ENCODE measurements around the gene PIGK.
"Not testable (repeated sequence)": the region's sequence is repeated elsewhere in the genome, so short reads cannot be mapped to it uniquely, and the experiment has no call there.

Gene PIGK

DNA sequence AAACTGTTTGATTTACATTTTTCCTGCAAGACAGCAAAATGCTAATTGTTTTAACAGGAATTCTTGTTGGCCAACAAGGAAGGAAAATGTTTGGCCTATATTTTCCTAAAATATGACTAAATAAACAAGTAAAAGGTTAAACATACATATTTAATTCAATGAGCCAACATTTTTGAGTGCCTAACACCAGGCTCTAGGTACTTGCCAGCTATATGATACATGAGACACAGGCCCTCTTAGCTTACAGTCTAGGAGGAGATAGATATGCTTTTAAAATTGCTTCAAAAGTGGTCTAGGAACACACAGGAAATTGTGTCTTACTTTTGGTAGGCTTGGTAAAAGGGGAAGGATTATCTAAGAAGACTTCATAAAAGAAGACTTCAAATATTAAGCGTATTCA lies 50.9 kb downstream of the PIGK start:
- H3K9me3 ChIP-seq (ENCODE audit: control insufficient read depth in 5 of 5, low read length in 5 of 5), result no peaks in the 10 kb centered on the region
- no peak overlapping the region for H3K27ac ChIP-seq (ENCODE audit: low read depth, low read length)
- H3K4me3 ChIP-seq (ENCODE audit: low read depth in 1 of 5, low read length in 5 of 5), result no peak overlapping the region
- no peak overlapping the region for H3K9ac ChIP-seq (ENCODE audit: low read length in 5 of 5)
- H3K27me3 ChIP-seq (ENCODE audit: control insufficient read depth in 5 of 5, insufficient read depth in 4 of 5, low read length in 5 of 5), result no peaks in the 10 kb centered on the region
- peaks cover 0 to 8% (median 2%) of the 10 kb centered on the region in 5 donors for H3K36me3 ChIP-seq (ENCODE audit: control insufficient read depth in 5 of 5, insufficient read depth in 5 of 5, low read length in 5 of 5)
- no peaks in the 10 kb centered on the region for H3K4me1 ChIP-seq (ENCODE audit: control insufficient read depth in 5 of 5, insufficient read depth in 5 of 5, low read length in 5 of 5)

DNA sequence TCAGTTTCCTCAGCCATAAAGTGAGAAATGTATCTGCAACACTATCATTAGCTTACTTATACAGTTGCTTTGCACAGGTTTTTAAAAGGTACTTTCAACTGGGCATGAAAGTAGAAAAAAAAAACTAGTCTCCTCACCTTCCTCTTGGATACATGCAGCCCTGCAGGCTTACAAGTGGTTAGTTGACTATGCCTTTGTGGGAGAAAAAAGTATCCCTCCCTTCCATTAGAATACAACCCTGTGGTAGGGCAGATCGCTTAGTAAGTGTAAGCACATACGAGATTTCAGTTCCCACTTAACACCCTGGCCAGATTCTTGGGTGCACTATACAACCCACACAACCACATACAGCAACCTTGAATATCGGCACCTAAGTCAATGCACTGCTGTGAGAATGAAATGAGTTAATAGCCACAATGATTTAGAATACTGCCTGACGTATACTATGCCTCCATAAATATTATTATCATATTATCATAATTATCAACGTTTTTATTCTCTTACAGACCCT lies 54.7 kb downstream of the PIGK start:
- H3K9ac ChIP-seq (ENCODE audit: low read length in 5 of 5), result no peak overlapping the region
- no peak overlapping the region for H3K4me3 ChIP-seq (ENCODE audit: low read depth in 1 of 5, low read length in 5 of 5)
- H3K4me1 ChIP-seq (ENCODE audit: control insufficient read depth in 5 of 5, insufficient read depth in 5 of 5, low read length in 5 of 5), result no peaks in the 10 kb centered on the region
- no peak overlapping the region for H3K27ac ChIP-seq (ENCODE audit: low read depth, low read length)
- H3K9me3 ChIP-seq (ENCODE audit: control insufficient read depth in 5 of 5, low read length in 5 of 5), result no peaks in the 10 kb centered on the region
- no peaks in the 10 kb centered on the region for H3K27me3 ChIP-seq (ENCODE audit: control insufficient read depth in 5 of 5, insufficient read depth in 4 of 5, low read length in 5 of 5)
- H3K36me3 ChIP-seq (ENCODE audit: control insufficient read depth in 5 of 5, insufficient read depth in 5 of 5, low read length in 5 of 5), result peaks cover 7 to 27% (median 10%) of the 10 kb centered on the region in 5 donors

DNA sequence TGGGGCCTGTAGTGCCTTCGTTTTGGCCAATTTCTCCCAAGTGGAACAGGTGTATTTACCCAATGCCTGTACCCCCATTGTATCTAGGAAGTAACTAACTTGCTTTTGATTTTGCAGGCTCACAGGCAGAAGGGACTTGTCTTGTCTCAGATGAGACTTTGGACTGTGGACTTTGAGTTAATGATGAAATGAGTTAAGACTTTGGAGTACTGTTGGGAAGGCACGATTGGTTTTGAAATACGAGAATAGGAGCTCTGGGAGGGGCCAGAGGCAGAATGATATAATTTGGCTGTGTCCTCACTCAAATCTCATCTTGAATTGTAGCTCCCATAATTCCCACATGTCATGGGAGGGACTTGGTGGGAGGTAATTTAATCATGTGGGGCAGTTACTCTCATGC lies 59.5 kb downstream of the PIGK start:
- H3K36me3 ChIP-seq (ENCODE audit: control insufficient read depth in 5 of 5, insufficient read depth in 5 of 5, low read length in 5 of 5), result peaks cover 7 to 36% (median 11%) of the 10 kb centered on the region in 5 donors
- not testable (repeated sequence) for H3K27me3 ChIP-seq (ENCODE audit: control insufficient read depth in 5 of 5, insufficient read depth in 4 of 5, low read length in 5 of 5); H3K4me1 ChIP-seq (ENCODE audit: control insufficient read depth in 5 of 5, insufficient read depth in 5 of 5, low read length in 5 of 5); H3K4me3 ChIP-seq (ENCODE audit: low read depth in 1 of 5, low read length in 5 of 5); H3K9me3 ChIP-seq (ENCODE audit: control insufficient read depth in 5 of 5, low read length in 5 of 5); H3K27ac ChIP-seq (ENCODE audit: low read depth, low read length); H3K9ac ChIP-seq (ENCODE audit: low read length in 5 of 5)

DNA sequence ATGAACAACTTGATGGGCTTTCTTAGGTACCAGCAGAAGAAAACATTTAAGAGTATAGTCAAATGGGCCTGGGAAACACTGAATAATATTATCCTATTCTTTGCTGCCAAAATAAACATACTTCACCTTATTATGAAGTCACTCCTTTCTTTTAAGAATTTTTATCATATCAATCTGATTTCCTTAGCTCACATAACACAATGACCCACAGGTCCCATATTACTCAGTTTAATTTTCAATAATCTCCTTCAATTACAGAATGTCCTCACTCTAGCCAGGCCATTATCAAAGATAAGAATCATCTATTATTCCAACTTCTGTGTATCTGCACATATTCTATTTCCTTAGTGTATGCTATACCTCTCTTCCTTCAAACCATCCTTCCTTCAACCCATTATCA lies 63.0 kb downstream of the PIGK start:
- H3K27ac ChIP-seq (ENCODE audit: low read depth, low read length), result no peak overlapping the region
- no peak overlapping the region for H3K9ac ChIP-seq (ENCODE audit: low read length in 5 of 5)
- H3K4me1 ChIP-seq (ENCODE audit: control insufficient read depth in 5 of 5, insufficient read depth in 5 of 5, low read length in 5 of 5), result no peaks in the 10 kb centered on the region
- peaks cover 2 to 29% (median 9%) of the 10 kb centered on the region in 5 donors for H3K36me3 ChIP-seq (ENCODE audit: control insufficient read depth in 5 of 5, insufficient read depth in 5 of 5, low read length in 5 of 5)
- H3K27me3 ChIP-seq (ENCODE audit: control insufficient read depth in 5 of 5, insufficient read depth in 4 of 5, low read length in 5 of 5), result no peaks in the 10 kb centered on the region
- no peak overlapping the region for H3K4me3 ChIP-seq (ENCODE audit: low read depth in 1 of 5, low read length in 5 of 5)
- H3K9me3 ChIP-seq (ENCODE audit: control insufficient read depth in 5 of 5, low read length in 5 of 5), result no peaks in the 10 kb centered on the region

DNA sequence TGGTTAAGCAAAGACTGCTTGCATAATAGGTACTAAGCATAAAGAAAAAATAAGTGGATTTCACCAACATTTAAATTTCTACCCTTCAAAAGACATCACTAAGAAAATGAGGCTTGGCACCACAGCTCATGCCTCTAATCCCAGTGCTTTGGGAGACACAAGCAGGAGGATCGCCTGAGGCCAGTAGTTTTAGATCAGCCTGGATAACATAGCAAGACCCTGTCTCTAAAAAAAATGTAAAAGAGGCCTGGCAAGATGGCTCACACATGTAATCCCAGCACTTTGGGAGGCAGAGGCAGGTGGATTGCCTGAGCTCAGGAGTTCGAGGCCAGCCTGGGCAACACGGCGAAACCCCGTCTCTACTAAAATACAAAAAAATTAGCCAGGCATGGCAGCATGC lies 73.0 kb downstream of the PIGK start:
- H3K27me3 ChIP-seq (ENCODE audit: control insufficient read depth in 5 of 5, insufficient read depth in 4 of 5, low read length in 5 of 5), result no peaks in the 10 kb centered on the region
- H3K4me3 ChIP-seq (ENCODE audit: low read depth in 1 of 5, low read length in 5 of 5), result no peak overlapping the region
- no peaks in the 10 kb centered on the region for H3K4me1 ChIP-seq (ENCODE audit: control insufficient read depth in 5 of 5, insufficient read depth in 5 of 5, low read length in 5 of 5)
- H3K9ac ChIP-seq (ENCODE audit: low read length in 5 of 5), result no peak overlapping the region
- H3K27ac ChIP-seq (ENCODE audit: low read depth, low read length), result no peak overlapping the region
- no peaks in the 10 kb centered on the region for H3K9me3 ChIP-seq (ENCODE audit: control insufficient read depth in 5 of 5, low read length in 5 of 5)
- no peaks in the 10 kb centered on the region for H3K36me3 ChIP-seq (ENCODE audit: control insufficient read depth in 5 of 5, insufficient read depth in 5 of 5, low read length in 5 of 5)

DNA sequence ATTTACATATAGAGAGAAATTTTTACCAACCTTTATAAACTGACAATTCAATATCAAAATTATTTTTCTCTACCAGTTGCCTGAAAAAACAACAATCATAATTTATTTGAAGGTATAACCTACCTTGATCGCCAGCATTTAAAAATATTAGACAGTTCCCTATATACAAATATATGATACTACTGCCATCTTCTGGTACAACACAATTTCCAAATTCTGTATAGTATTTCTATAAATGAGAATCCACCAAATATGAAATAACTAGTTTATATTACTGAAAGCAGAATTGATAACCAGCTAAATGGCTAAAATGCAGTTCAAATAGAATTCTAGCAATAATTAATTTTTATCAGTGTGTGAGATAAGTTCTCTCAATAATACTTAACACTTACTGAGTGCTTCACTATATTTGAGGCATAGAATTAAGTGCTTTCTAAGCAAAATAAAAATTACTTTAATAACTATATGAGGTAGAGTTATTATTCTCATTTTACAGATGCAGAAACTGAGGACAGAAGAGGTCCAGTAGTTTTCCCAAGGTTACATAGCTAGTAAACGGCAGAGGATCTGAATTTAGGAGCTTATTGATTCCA lies 75.6 kb downstream of the PIGK start:
- Histone ChIP-seq H3K36me3 (ENCODE audit: control insufficient read depth in 5 of 5, insufficient read depth in 5 of 5, low read length in 5 of 5) (no peaks in the 10 kb centered on the region), H3K4me3 (ENCODE audit: low read depth in 1 of 5, low read length in 5 of 5) (no peak overlapping the region), H3K27ac (ENCODE audit: low read depth, low read length) (no peak overlapping the region), H3K4me1 (ENCODE audit: control insufficient read depth in 5 of 5, insufficient read depth in 5 of 5, low read length in 5 of 5) (peaks cover 1 to 16% (median 8%) of the 10 kb centered on the region in 5 donors), H3K9ac (ENCODE audit: low read length in 5 of 5) (no peak overlapping the region), H3K27me3 (ENCODE audit: control insufficient read depth in 5 of 5, insufficient read depth in 4 of 5, low read length in 5 of 5) (no peaks in the 10 kb centered on the region), H3K9me3 (ENCODE audit: control insufficient read depth in 5 of 5, low read length in 5 of 5) (no peaks in the 10 kb centered on the region)

DNA sequence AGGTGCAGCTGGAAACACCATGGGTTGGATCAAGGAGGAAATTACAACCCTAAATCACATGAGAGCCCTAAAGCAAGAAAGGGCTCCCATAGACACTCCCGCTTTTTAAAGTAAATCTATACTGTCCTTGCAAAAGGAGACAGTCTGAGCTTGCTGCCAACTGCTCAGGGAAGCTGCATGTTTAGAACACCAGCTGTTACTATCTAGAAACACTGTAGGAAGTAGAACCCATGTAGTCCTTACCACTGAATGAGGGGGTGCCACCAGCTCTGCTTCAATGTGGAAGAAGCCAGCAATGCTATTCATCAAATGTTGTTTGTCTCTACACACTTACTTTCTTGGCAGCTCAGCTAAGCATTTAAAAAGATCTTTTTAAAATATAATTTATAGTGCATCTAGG lies 79.8 kb downstream of the PIGK start:
- Histone ChIP-seq H3K9me3 (ENCODE audit: control insufficient read depth in 5 of 5, low read length in 5 of 5) (no peaks in the 10 kb centered on the region), H3K36me3 (ENCODE audit: control insufficient read depth in 5 of 5, insufficient read depth in 5 of 5, low read length in 5 of 5) (no peaks in the 10 kb centered on the region), H3K4me1 (ENCODE audit: control insufficient read depth in 5 of 5, insufficient read depth in 5 of 5, low read length in 5 of 5) (peaks cover 1 to 26% (median 8%) of the 10 kb centered on the region in 5 donors), H3K27me3 (ENCODE audit: control insufficient read depth in 5 of 5, insufficient read depth in 4 of 5, low read length in 5 of 5) (no peaks in the 10 kb centered on the region), H3K27ac (ENCODE audit: low read depth, low read length) (peak overlapping the region; percentile 15), H3K4me3 (ENCODE audit: low read depth in 1 of 5, low read length in 5 of 5) (no peak overlapping the region), H3K9ac (ENCODE audit: low read length in 5 of 5) (no peak overlapping the region)

DNA sequence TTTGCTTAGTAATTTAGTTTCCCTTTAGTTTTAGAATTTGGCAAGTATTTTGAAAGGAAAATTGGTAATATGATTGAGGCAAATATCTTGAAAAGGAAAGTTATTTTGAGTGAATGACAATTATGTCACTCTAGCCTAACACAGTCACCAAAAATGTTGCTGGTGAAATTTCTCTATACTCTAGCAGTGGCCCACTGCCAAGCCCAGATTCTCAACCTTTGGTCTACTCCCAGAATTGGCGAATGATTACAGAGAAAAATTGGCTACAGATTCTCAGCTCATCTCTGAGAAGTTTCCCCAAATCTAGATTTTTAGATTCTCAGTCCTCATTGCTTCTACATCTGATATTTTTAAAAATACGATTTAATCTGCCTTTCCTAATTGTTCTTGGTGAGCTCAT lies 84.9 kb downstream of the PIGK start:
- Histone ChIP-seq H3K27ac (ENCODE audit: low read depth, low read length) (peak overlapping the region; percentile 56), H3K4me1 (ENCODE audit: control insufficient read depth in 5 of 5, insufficient read depth in 5 of 5, low read length in 5 of 5) (peaks cover under 1 to 27% (median 10%) of the 10 kb centered on the region in 5 donors), H3K36me3 (ENCODE audit: control insufficient read depth in 5 of 5, insufficient read depth in 5 of 5, low read length in 5 of 5) (no peaks in the 10 kb centered on the region), H3K4me3 (ENCODE audit: low read depth in 1 of 5, low read length in 5 of 5) (no peak overlapping the region), H3K9me3 (ENCODE audit: control insufficient read depth in 5 of 5, low read length in 5 of 5) (no peaks in the 10 kb centered on the region), H3K27me3 (ENCODE audit: control insufficient read depth in 5 of 5, insufficient read depth in 4 of 5, low read length in 5 of 5) (no peaks in the 10 kb centered on the region), H3K9ac (ENCODE audit: low read length in 5 of 5) (no peak overlapping the region)

DNA sequence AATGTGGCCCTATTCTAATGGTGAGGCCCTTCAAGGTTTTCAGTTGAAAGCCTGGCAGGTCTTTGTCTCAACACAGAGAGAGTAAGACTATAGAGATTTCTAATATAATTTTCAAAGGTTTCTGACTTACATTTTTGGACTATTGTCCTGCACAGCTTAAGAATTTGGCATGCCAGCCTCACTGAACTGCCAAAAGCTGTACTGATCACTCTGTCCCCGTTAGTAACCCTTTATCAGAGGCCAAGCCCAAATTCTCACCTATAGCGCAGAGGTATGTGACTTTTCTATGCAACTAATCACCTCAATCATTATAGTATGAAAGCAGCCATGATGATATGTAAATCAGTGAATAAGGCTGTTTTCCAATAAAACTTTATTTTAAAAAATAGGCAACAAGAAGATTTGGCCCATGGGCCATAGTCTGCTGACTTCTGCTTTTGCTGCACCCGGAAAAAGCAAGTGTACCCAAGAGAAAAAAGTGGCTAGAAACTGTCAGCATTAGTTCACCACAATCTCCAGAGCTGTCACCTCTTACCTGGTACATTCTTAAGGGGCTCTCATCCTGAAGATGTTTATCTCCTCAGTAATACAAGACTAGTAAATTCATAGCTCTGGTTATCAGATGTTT lies 85.4 kb downstream of the PIGK start:
- Histone ChIP-seq H3K9ac (ENCODE audit: low read length in 5 of 5) (no peak overlapping the region), H3K4me3 (ENCODE audit: low read depth in 1 of 5, low read length in 5 of 5) (no peak overlapping the region), H3K27me3 (ENCODE audit: control insufficient read depth in 5 of 5, insufficient read depth in 4 of 5, low read length in 5 of 5) (no peaks in the 10 kb centered on the region), H3K36me3 (ENCODE audit: control insufficient read depth in 5 of 5, insufficient read depth in 5 of 5, low read length in 5 of 5) (no peaks in the 10 kb centered on the region), H3K9me3 (ENCODE audit: control insufficient read depth in 5 of 5, low read length in 5 of 5) (no peaks in the 10 kb centered on the region), H3K4me1 (ENCODE audit: control insufficient read depth in 5 of 5, insufficient read depth in 5 of 5, low read length in 5 of 5) (peaks cover 0 to 22% (median 5%) of the 10 kb centered on the region in 5 donors), H3K27ac (ENCODE audit: low read depth, low read length) (peak overlapping the region; percentile 56)

DNA sequence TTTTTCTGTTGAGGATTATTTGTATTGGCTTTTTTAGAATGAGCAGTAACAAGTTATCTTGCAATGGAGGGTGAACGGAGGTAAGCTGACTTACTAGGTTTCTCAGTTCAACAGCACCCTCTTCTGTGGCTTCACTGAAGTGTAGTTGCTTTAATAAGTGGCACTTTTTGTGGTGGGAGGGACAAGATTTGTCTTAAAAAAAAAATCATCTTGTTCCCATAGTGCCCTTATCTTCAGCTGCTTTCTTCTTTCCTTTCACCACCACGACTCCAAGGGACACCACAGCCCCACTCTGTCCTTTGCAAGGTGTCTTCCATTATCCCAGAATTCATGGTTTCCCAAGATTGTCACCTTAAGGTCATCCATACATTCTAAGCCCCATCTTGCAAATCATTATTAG lies 92.9 kb downstream of the PIGK start:
- no peak overlapping the region for H3K27ac ChIP-seq (ENCODE audit: low read depth, low read length)
- H3K9me3 ChIP-seq (ENCODE audit: control insufficient read depth in 5 of 5, low read length in 5 of 5), result no peaks in the 10 kb centered on the region
- no peaks in the 10 kb centered on the region for H3K36me3 ChIP-seq (ENCODE audit: control insufficient read depth in 5 of 5, insufficient read depth in 5 of 5, low read length in 5 of 5)
- no peaks in the 10 kb centered on the region for H3K4me1 ChIP-seq (ENCODE audit: control insufficient read depth in 5 of 5, insufficient read depth in 5 of 5, low read length in 5 of 5)
- H3K4me3 ChIP-seq (ENCODE audit: low read depth in 1 of 5, low read length in 5 of 5), result no peak overlapping the region
- no peaks in the 10 kb centered on the region for H3K27me3 ChIP-seq (ENCODE audit: control insufficient read depth in 5 of 5, insufficient read depth in 4 of 5, low read length in 5 of 5)
- no peak overlapping the region for H3K9ac ChIP-seq (ENCODE audit: low read length in 5 of 5)
